HepG2 (cell line): ENCODE results near the gene C17orf75. TPM values are rescaled to one million over a fixed set of nuclear protein-coding genes. Genes with fewer than 3 reads are reported as not detected.

Experiments
- HNF1A ChIP-seq, 2 experiments: sonication (generic) in 1 of 2; formaldehyde crosslinking in 1 of 2; IDR thresholded peaks; 2 replicates each; pipeline versions ENCODE4 v1.4.0 to v1.6.1; 2016 to 2020; ENCODE audit warnings: borderline replicate concordance in 1 of 2, low read depth in 1 of 2, mild to moderate bottlenecking in 1 of 2, missing genetic modification reagents in 1 of 2
- JARID2 ChIP-seq: sonication (generic); formaldehyde crosslinking; IDR thresholded peaks from 2 replicates; pipeline ENCODE4 v1.8.1; 2023; ENCODE audit warnings: missing genetic modification reagents, inconsistent platforms; ENCODE audit not compliant: insufficient replicate concordance
- MIER2 ChIP-seq: IDR thresholded peaks from 2 replicates; pipeline ENCODE4 v1.6.1; 2016; ENCODE audit warnings: missing biosample characterization, missing genetic modification reagents
- NPAS2 ChIP-seq: sonication (generic); formaldehyde crosslinking; IDR thresholded peaks from 2 replicates; pipeline ENCODE4 v1.8.0; 2022; ENCODE audit warnings: mild to moderate bottlenecking, missing genetic modification reagents, borderline replicate concordance
- NR0B2 ChIP-seq: sonication (generic); formaldehyde crosslinking; IDR thresholded peaks from 2 replicates; pipeline ENCODE4 v1.4.0; 2020; ENCODE audit warnings: mild to moderate bottlenecking, missing genetic modification reagents
- NR2F6 ChIP-seq, 2 experiments: IDR thresholded peaks; 2 replicates each; pipeline ENCODE4 v1.6.1; 2016; ENCODE audit warnings: antibody characterized with exemption in 1 of 2, mild to moderate bottlenecking in 1 of 2
- PRDM4 ChIP-seq: sonication (generic); formaldehyde crosslinking; IDR thresholded peaks from 2 replicates; pipeline ENCODE4 v1.9.0; 2021; ENCODE audit warnings: missing genetic modification reagents, borderline replicate concordance
- SOX13 ChIP-seq, 3 experiments: fragments of 450-650 bp in 1 of 3; sonication (generic) in 1 of 3; formaldehyde crosslinking in 1 of 3; IDR thresholded peaks in 2 of 3; conservative IDR thresholded peaks in 1 of 3; 2 replicates each; pipeline versions ENCODE4 v1.5.0 to v1.6.1; 2016 to 2020; ENCODE audit warnings: antibody characterized with exemption in 1 of 3, mild to moderate bottlenecking in 1 of 3, missing compliant biosample characterization in 1 of 3, missing genetic modification reagents in 1 of 3, moderate library complexity in 1 of 3
- TSC22D2 ChIP-seq: sonication (generic); formaldehyde crosslinking; IDR thresholded peaks from 2 replicates; pipeline ENCODE4 v1.5.1; 2020; ENCODE audit warnings: missing genetic modification reagents, mild to moderate bottlenecking, borderline replicate concordance
- ZBTB37 ChIP-seq: sonication (generic); formaldehyde crosslinking; IDR thresholded peaks from 2 replicates; pipeline ENCODE4 v1.4.0; 2020; ENCODE audit warnings: mild to moderate bottlenecking, missing genetic modification reagents
- ZBTB39 ChIP-seq: sonication (generic); formaldehyde crosslinking; IDR thresholded peaks from 2 replicates; pipeline ENCODE4 v1.5.0; 2020; ENCODE audit warnings: missing genetic modification reagents
- ZFX ChIP-seq: sonication (generic); formaldehyde crosslinking; IDR thresholded peaks from 2 replicates; pipeline ENCODE4 v1.4.0; 2020; ENCODE audit warnings: mild to moderate bottlenecking, low read depth, missing genetic modification reagents, moderate library complexity
- ZMYM4 ChIP-seq: sonication (generic); formaldehyde crosslinking; IDR thresholded peaks from 2 replicates; pipeline ENCODE4 v1.8.1; 2023; ENCODE audit warnings: mild to moderate bottlenecking, missing genetic modification reagents
- ZNF180 ChIP-seq: sonication (generic); formaldehyde crosslinking; IDR thresholded peaks from 2 replicates; pipeline ENCODE4 v1.4.0; 2020; ENCODE audit warnings: low read depth, missing genetic modification reagents, borderline replicate concordance
- ZNF552 ChIP-seq: sonication (generic); formaldehyde crosslinking; IDR thresholded peaks from 2 replicates; pipeline ENCODE4 v1.9.0; 2022; ENCODE audit warnings: missing genetic modification reagents, mild to moderate bottlenecking, borderline replicate concordance
- polyA plus RNA-seq, 8 experiments: library from polyadenylated mRNA; depleted of rRNA in 3 of 8; stranded (reverse) in 7 of 8; unstranded in 1 of 8; fragments of >200 nt; fragmentation: Illumina TruSeq in 4 of 8; extraction: Trizol in 4 of 8; gene quantifications; 2 replicates each; pipeline versions ENCODE4 v1.2.1 to v1.2.3, GENCODE V29; 2011 to 2016; ENCODE audit warnings: low read depth in 4 of 8, missing spikeins in 1 of 8, mixed read lengths in 1 of 8; ENCODE audit not compliant: insufficient read depth in 1 of 8
- total RNA-seq, 5 experiments: library from RNA; depleted of rRNA; stranded (reverse); fragments of >200 nt; fragmentation: Illumina TruSeq; extraction: Trizol; gene quantifications; 2 replicates each; pipeline ENCODE4 v1.2.3, GENCODE V29; 2016; ENCODE audit warnings: low read depth in 1 of 5

C17orf75 gene
- total and polyA plus RNA-seq, 2 of the 13 experiments (the other 11 are each of a cell fraction or from before 2014, with no cell fraction given), result 16.2 to 33.0 TPM

GRCh38 chr17:32349854-32350665 is 8.1 kb upstream of the C17orf75 start, which contains the start of gene ZNF207 (continued):
- no peak for TF ChIP-seq HNF1A (IDR thresholded peaks at IDR 0.05; ENCODE audit: low read depth)
- TF ChIP-seq HNF1A (CRISPR knock-in tag; IDR thresholded peaks at IDR 0.05; ENCODE audit: borderline replicate concordance), result peak; percentile 51; the same call in 1 of the 2 replicates
- peak; percentile 97 for TF ChIP-seq ZFX (CRISPR knock-in tag)
- TF ChIP-seq ZBTB37, result no peak
- TF ChIP-seq ZNF552, result no peak
- TF ChIP-seq NPAS2 (CRISPR knock-in tag), result no peak
- no peak for TF ChIP-seq MIER2 (CRISPR knock-in tag)
- peak; percentile 79; the same call in 1 of the 2 replicates for TF ChIP-seq TSC22D2 (CRISPR knock-in tag)
- no peak for TF ChIP-seq PRDM4
- no peak for TF ChIP-seq JARID2 (CRISPR knock-in tag)
- peak; percentile 34; the same call in 1 of the 2 replicates for TF ChIP-seq SOX13 (IDR thresholded peaks at IDR 0.05)
- no peak for TF ChIP-seq SOX13 (CRISPR knock-in tag; conservative IDR thresholded peaks at IDR 0.05 in 1 of 2, IDR thresholded peaks at IDR 0.05 in 1 of 2)
- no peak for TF ChIP-seq ZNF180 (CRISPR knock-in tag)
- TF ChIP-seq NR0B2 (CRISPR knock-in tag), result no peak
- TF ChIP-seq NR2F6 (IDR thresholded peaks at IDR 0.05), result no peak
- TF ChIP-seq NR2F6 (CRISPR knock-in tag; IDR thresholded peaks at IDR 0.05), result no peak
- no peak for TF ChIP-seq ZBTB39
- TF ChIP-seq ZMYM4, result peak; percentile 88
